ENCODE results near the gene ABLIM1.

ABLIM1 gene

GRCh38 chr10:114404171-114405010 lies 253.7 kb downstream of the ABLIM1 start, which contains the start of gene AFAP1L2:
Gene AFAP1L2, minus strand, starts transcription at chr10:114404502. Its CDS starts 47 bp downstream, at chr10:114404455.
- no peak for TF ChIP-seq CTCF (IDR thresholded peaks at IDR 0.05)
- no peak for DNase-seq (ENCODE audit: low spot score)
- peak within 1 kb of the TSS; percentile 33 to 74 for H3K27ac ChIP-seq
- peak within 1 kb of the TSS; percentile 84 for H3K4me3 ChIP-seq

GRCh38 chr10:114403541-114404161 lies 254.4 kb downstream of the ABLIM1 start:
- peak overlapping the region; percentile 84 for H3K4me3 ChIP-seq
- H3K27ac ChIP-seq, result peak overlapping the region; percentile 33 to 74
- TF ChIP-seq CTCF (IDR thresholded peaks at IDR 0.05), result no peak
- DNase-seq (ENCODE audit: low spot score), result no peak

- H3K27ac ChIP-seq, result peak overlapping the region; percentile 33 to 74
- peak overlapping the region; percentile 84 for H3K4me3 ChIP-seq
- DNase-seq (ENCODE audit: low spot score), result peak; percentile 73
- TF ChIP-seq CTCF (IDR thresholded peaks at IDR 0.05), result no peak
Observed at GRCh38 chr10:114402871-114403540, 255.1 kb downstream of the ABLIM1 start.

GRCh38 chr10:114402233-114402632 lies 255.8 kb downstream of the ABLIM1 start:
- H3K4me3 ChIP-seq, result no peak overlapping the region
- no peak for TF ChIP-seq CTCF (IDR thresholded peaks at IDR 0.05)
- no peak for DNase-seq (ENCODE audit: low spot score)
- no peak overlapping the region for H3K27ac ChIP-seq

GRCh38 chr10:114401195-114401791 lies 256.8 kb downstream of the ABLIM1 start:
- peak; percentile 75 for DNase-seq (ENCODE audit: low spot score)
- H3K4me3 ChIP-seq, result no peak overlapping the region
- H3K27ac ChIP-seq, result peak overlapping the region in 1 of 2 donors; percentile 1
- TF ChIP-seq CTCF (IDR thresholded peaks at IDR 0.05), result no peak

- Histone ChIP-seq H3K27ac (peak overlapping the region in 1 of 2 donors; percentile 67), H3K4me3 (no peak overlapping the region)
- no peak for TF ChIP-seq CTCF (IDR thresholded peaks at IDR 0.05)
- DNase-seq (ENCODE audit: low spot score), result peak; percentile 26
Observed at GRCh38 chr10:114400091-114400490, 258.0 kb downstream of the ABLIM1 start.

Data from coronary artery (tissue), 2 donors.